ENCODE measurements around the gene CATSPER3. TPM values are rescaled to one million over a fixed set of nuclear protein-coding genes. Genes with fewer than 3 reads are reported as not detected.

The CATSPER3 gene
- total RNA-seq, 1 experiment from 2014 or later: 0.50 TPM

DNA sequence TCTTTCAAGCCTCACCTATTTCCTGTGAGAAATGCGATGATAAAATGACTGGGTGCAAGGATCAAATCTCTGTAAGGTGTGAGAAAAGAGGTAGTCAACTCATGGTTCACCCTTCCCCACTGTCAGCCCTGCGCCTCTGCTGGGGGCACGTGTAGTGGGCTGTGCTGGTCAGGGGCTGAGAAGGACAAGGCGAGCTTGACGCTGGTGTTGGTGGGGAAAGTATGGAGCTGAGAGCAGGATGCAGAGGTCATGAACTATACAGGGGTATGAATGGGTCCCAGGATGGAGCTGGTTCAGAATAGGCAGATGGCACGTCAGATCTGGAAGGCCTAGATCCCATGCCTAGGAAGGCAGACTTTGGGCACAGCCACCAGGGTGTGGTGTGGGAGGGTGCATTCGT lies 45.7 kb downstream of the CATSPER3 start:
- Histone ChIP-seq H3K79me1 (ENCODE audit: insufficient read depth, low read depth, low read length, poor library complexity, severe bottlenecking) (no peaks in the 10 kb centered on the region), H3K9ac (ENCODE audit: extremely low read depth, insufficient read length, low read length) (no peak overlapping the region), H4K8ac (replicated peaks; ENCODE audit: insufficient read length, low read depth, low read length) (no peak overlapping the region), H3K9me3 (ENCODE audit: control insufficient read depth, low read depth, low read length) (no peaks in the 10 kb centered on the region), H3K27me3 (ENCODE audit: insufficient read depth, low read length) (no peaks in the 10 kb centered on the region), H3K56ac (ENCODE audit: insufficient read length, low read depth, low read length) (no peak overlapping the region), H4K5ac (ENCODE audit: insufficient read length, low read depth, low read length) (no peak overlapping the region), H3K4me1 (ENCODE audit: insufficient read depth, low read length) (no peaks in the 10 kb centered on the region), H3K27ac (ENCODE audit: insufficient read length, low read depth, low read length) (no peak overlapping the region), H3K23me2 (ENCODE audit: insufficient read length, low read depth, low read length, poor library complexity, severe bottlenecking) (no peaks in the 10 kb centered on the region), H3K79me2 (ENCODE audit: insufficient read depth, low read length) (no peaks in the 10 kb centered on the region), H2BK15ac (ENCODE audit: low read depth, low read length) (no peak overlapping the region), H4K20me1 (ENCODE audit: control insufficient read depth, insufficient read depth, insufficient read length) (no peaks in the 10 kb centered on the region), H2AK5ac (ENCODE audit: insufficient read length, low read length) (no peak overlapping the region), H3K18ac (ENCODE audit: insufficient read length, low read depth, low read length) (no peak overlapping the region), H2BK20ac (ENCODE audit: low read depth, low read length, poor library complexity, severe bottlenecking) (no peak overlapping the region), H2BK120ac (ENCODE audit: low read depth, low read length, poor library complexity, severe bottlenecking) (no peak overlapping the region), H3K4ac (ENCODE audit: low read depth, low read length) (no peak overlapping the region), H3K14ac (ENCODE audit: insufficient read depth, low read length) (no peak overlapping the region; the same call in 1 of the 2 replicates), H3K23ac (ENCODE audit: insufficient read length, low read depth, low read length) (no peak overlapping the region), H3K4me2 (ENCODE audit: insufficient read depth, insufficient read length, low read length) (no peak overlapping the region), H2BK5ac (ENCODE audit: insufficient read length, low read length) (no peak overlapping the region), H4K91ac (ENCODE audit: insufficient read length, low read depth, low read length) (no peak overlapping the region), H2AFZ (ENCODE audit: low read length) (no peak overlapping the region), H3T11ph (ENCODE audit: low read length) (no peak overlapping the region), H2BK12ac (ENCODE audit: insufficient read length, low read depth, low read length) (no peak overlapping the region)
- Mint-ChIP-seq H3K27ac (no peak overlapping the region; a peak in 1 of 7 replicates), H3K4me3 (no peak overlapping the region), H3K4me1 (peaks cover 3% of the 10 kb centered on the region in 2 experiments; a peak in 1 of 4 replicates), H3K9me3 (no peaks in the 10 kb centered on the region), H3K27me3 (ENCODE audit: low read depth) (peaks cover 41% of the 10 kb centered on the region), H3K36me3 (ENCODE audit: insufficient read depth in 1 of 3, low read depth in 3 of 3) (no peaks in the 10 kb centered on the region)
- WGBS (ENCODE audit: extremely low coverage, insufficient read length, low lambda C conversion rate): no CpG with 5 or more reads among the region's 7 CpGs
- no peak for DNase-seq
- TF ChIP-seq, protein P1, sequence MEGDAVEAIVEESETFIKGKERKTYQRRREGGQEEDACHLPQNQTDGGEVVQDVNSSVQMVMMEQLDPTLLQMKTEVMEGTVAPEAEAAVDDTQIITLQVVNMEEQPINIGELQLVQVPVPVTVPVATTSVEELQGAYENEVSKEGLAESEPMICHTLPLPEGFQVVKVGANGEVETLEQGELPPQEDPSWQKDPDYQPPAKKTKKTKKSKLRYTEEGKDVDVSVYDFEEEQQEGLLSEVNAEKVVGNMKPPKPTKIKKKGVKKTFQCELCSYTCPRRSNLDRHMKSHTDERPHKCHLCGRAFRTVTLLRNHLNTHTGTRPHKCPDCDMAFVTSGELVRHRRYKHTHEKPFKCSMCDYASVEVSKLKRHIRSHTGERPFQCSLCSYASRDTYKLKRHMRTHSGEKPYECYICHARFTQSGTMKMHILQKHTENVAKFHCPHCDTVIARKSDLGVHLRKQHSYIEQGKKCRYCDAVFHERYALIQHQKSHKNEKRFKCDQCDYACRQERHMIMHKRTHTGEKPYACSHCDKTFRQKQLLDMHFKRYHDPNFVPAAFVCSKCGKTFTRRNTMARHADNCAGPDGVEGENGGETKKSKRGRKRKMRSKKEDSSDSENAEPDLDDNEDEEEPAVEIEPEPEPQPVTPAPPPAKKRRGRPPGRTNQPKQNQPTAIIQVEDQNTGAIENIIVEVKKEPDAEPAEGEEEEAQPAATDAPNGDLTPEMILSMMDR (conservative IDR thresholded peaks at IDR 0.05): no peak

All from H9 (cell line).